H9 (cell line): Measurements from ENCODE around the gene ASB12. TPM values are rescaled to one million over a fixed set of nuclear protein-coding genes. Genes with fewer than 3 reads are reported as not detected.
"Not testable (repeated sequence)": the region's sequence is repeated elsewhere in the genome, so short reads cannot be mapped to it uniquely, and the experiment has no call there.

Experiments
- DNase-seq: peaks from one replicate; pipeline ENCODE4 v3.0.0-alpha.2; 2017
- H2AFZ ChIP-seq: one replicate; pipeline ENCODE4 v1.6.1; 2013; ENCODE audit warnings: mild to moderate bottlenecking, low read length, control low read depth, moderate library complexity
- H2AK5ac ChIP-seq: 2 replicates; pipeline ENCODE4 v1.6.1; 2013; ENCODE audit warnings: low read length, control low read depth, mixed read lengths; ENCODE audit not compliant: insufficient read length
- H2BK120ac ChIP-seq: one replicate; pipeline ENCODE4 v1.6.1; 2013; ENCODE audit warnings: low read depth, mild to moderate bottlenecking, low read length, control low read depth, inconsistent platforms; ENCODE audit not compliant: poor library complexity, severe bottlenecking
- H2BK12ac ChIP-seq: 2 replicates; pipeline ENCODE4 v1.6.1; 2013; ENCODE audit warnings: low read length, control low read depth, mixed read lengths, low read depth; ENCODE audit not compliant: insufficient read length
- H2BK15ac ChIP-seq: 2 replicates; pipeline ENCODE4 v1.6.1; 2013; ENCODE audit warnings: low read depth, low read length, control low read depth
- H2BK20ac ChIP-seq: one replicate; pipeline ENCODE4 v1.6.1; 2013; ENCODE audit warnings: low read depth, mild to moderate bottlenecking, low read length, control low read depth, inconsistent platforms; ENCODE audit not compliant: poor library complexity, severe bottlenecking
- H2BK5ac ChIP-seq: 2 replicates; pipeline ENCODE4 v1.6.1; 2013; ENCODE audit warnings: low read length, control low read depth, mixed read lengths; ENCODE audit not compliant: insufficient read length
- H3K14ac ChIP-seq: 2 replicates; pipeline ENCODE4 v1.6.1; 2013; ENCODE audit warnings: low read length, control low read depth; ENCODE audit not compliant: insufficient read depth
- H3K18ac ChIP-seq: 2 replicates; pipeline ENCODE4 v1.6.1; 2013; ENCODE audit warnings: low read depth, mild to moderate bottlenecking, mixed read lengths, low read length, control low read depth; ENCODE audit not compliant: insufficient read length
- H3K23ac ChIP-seq: 2 replicates; pipeline ENCODE4 v1.6.1; 2013; ENCODE audit warnings: low read length, control low read depth, mixed read lengths, low read depth; ENCODE audit not compliant: insufficient read length
- H3K23me2 ChIP-seq: 2 replicates; pipeline ENCODE4 v1.6.1; 2013; ENCODE audit warnings: low read depth, mild to moderate bottlenecking, mixed read lengths, low read length, control low read depth; ENCODE audit not compliant: insufficient read length, poor library complexity, severe bottlenecking
- H3K27ac ChIP-seq: 2 replicates; pipeline ENCODE4 v1.5.1; 2013; ENCODE audit warnings: low read length, control low read depth, mixed read lengths, low read depth; ENCODE audit not compliant: insufficient read length
- H3K27me3 ChIP-seq: 2 replicates; pipeline ENCODE4 v1.6.1; 2013; ENCODE audit warnings: low read length, control low read depth, inconsistent platforms; ENCODE audit not compliant: insufficient read depth
- H3K4ac ChIP-seq: 2 replicates; pipeline ENCODE4 v1.6.1; 2013; ENCODE audit warnings: low read depth, mild to moderate bottlenecking, control low read depth, inconsistent platforms, low read length, moderate library complexity
- H3K4me1 ChIP-seq: 2 replicates; pipeline ENCODE4 v1.6.1; 2013; ENCODE audit warnings: low read length, control low read depth, inconsistent platforms; ENCODE audit not compliant: insufficient read depth
- H3K4me2 ChIP-seq: 2 replicates; pipeline ENCODE4 v1.6.1; 2013; ENCODE audit warnings: low read length, control low read depth, mixed read lengths; ENCODE audit not compliant: insufficient read length, insufficient read depth
- H3K56ac ChIP-seq: 2 replicates; pipeline ENCODE4 v1.6.1; 2013; ENCODE audit warnings: low read depth, mild to moderate bottlenecking, mixed read lengths, low read length, control low read depth; ENCODE audit not compliant: insufficient read length
- H3K79me1 ChIP-seq: 2 replicates; pipeline ENCODE4 v1.6.1; 2013; ENCODE audit warnings: low read depth, mild to moderate bottlenecking, moderate library complexity, low read length, control low read depth, inconsistent platforms; ENCODE audit not compliant: insufficient read depth, poor library complexity, severe bottlenecking
- H3K79me2 ChIP-seq: 2 replicates; pipeline ENCODE4 v1.6.1; 2013; ENCODE audit warnings: low read length, control low read depth, inconsistent platforms; ENCODE audit not compliant: insufficient read depth
- H3K9ac ChIP-seq: 2 replicates; pipeline ENCODE4 v1.6.1; 2013; ENCODE audit warnings: low read length, control low read depth, mixed read lengths; ENCODE audit not compliant: insufficient read length; ENCODE audit errors: extremely low read depth
- H3K9me3 ChIP-seq: one replicate; pipeline ENCODE4 v1.6.1; 2013; ENCODE audit warnings: low read depth, low read length, inconsistent platforms; ENCODE audit not compliant: control insufficient read depth
- H3T11ph ChIP-seq: one replicate; pipeline ENCODE4 v1.6.1; 2013; ENCODE audit warnings: mild to moderate bottlenecking, low read length, control low read depth, inconsistent platforms
- H4K20me1 ChIP-seq: one replicate; pipeline ENCODE4 v1.6.1; 2013; ENCODE audit not compliant: control insufficient read depth, insufficient read length, insufficient read depth
- H4K5ac ChIP-seq: 2 replicates; pipeline ENCODE4 v1.6.1; 2013; ENCODE audit warnings: low read depth, mild to moderate bottlenecking, mixed read lengths, low read length, control low read depth; ENCODE audit not compliant: insufficient read length
- H4K8ac ChIP-seq: replicated peaks from 2 replicates; pipeline ENCODE4 v1.6.1; 2013; ENCODE audit warnings: low read length, control low read depth, mixed read lengths, low read depth; ENCODE audit not compliant: insufficient read length
- H4K91ac ChIP-seq: 2 replicates; pipeline ENCODE4 v1.6.1; 2013; ENCODE audit warnings: low read depth, mild to moderate bottlenecking, moderate library complexity, mixed read lengths, low read length, control low read depth; ENCODE audit not compliant: insufficient read length
- H3K27ac Mint-ChIP-seq, 3 experiments: 2 replicates in 2 of 3; 3 replicates in 1 of 3; pipeline ENCODE4 v1.8.0; 2020 to 2021; ENCODE audit warnings: mixed read lengths in 3 of 3, mild to moderate bottlenecking in 1 of 3, moderate library complexity in 1 of 3
- H3K27me3 Mint-ChIP-seq: 2 replicates; pipeline ENCODE4 v1.8.0; 2021; ENCODE audit warnings: low read depth, mild to moderate bottlenecking, moderate library complexity, mixed read lengths
- H3K36me3 Mint-ChIP-seq, 3 experiments: 2 replicates in 2 of 3; 3 replicates in 1 of 3; pipeline ENCODE4 v1.8.0; 2020 to 2021; ENCODE audit warnings: low read depth in 3 of 3, mixed read lengths in 3 of 3; ENCODE audit not compliant: insufficient read depth in 1 of 3
- H3K4me1 Mint-ChIP-seq, 2 experiments: 2 replicates each; pipeline ENCODE4 v1.8.0; 2020; ENCODE audit warnings: mixed read lengths in 2 of 2
- H3K4me3 Mint-ChIP-seq, 2 experiments: 2 replicates in 1 of 2; 3 replicates in 1 of 2; pipeline ENCODE4 v1.8.0; 2020 to 2021; ENCODE audit warnings: mild to moderate bottlenecking in 2 of 2, mixed read lengths in 2 of 2, moderate library complexity in 1 of 2
- H3K9me3 Mint-ChIP-seq, 2 experiments: 2 replicates in 1 of 2; 3 replicates in 1 of 2; pipeline ENCODE4 v1.8.0; 2020; ENCODE audit warnings: mild to moderate bottlenecking in 2 of 2, mixed read lengths in 2 of 2, moderate library complexity in 1 of 2
- total RNA-seq: library from RNA; stranded (reverse); gene quantifications from 2 replicates; pipeline ENCODE4 v1.2.1, GENCODE V29; 2021
- TF ChIP-seq, protein P1 (sequence below): fragments of 200-600 bp; sonication (generic); conservative IDR thresholded peaks from 3 replicates; pipeline ENCODE4 v1.8.0; 2021; ENCODE audit warnings: antibody characterized with exemption, mild to moderate bottlenecking

ASB12 gene
- total RNA-seq, 1 experiment from 2014 or later, result 0.46 TPM

DNA sequence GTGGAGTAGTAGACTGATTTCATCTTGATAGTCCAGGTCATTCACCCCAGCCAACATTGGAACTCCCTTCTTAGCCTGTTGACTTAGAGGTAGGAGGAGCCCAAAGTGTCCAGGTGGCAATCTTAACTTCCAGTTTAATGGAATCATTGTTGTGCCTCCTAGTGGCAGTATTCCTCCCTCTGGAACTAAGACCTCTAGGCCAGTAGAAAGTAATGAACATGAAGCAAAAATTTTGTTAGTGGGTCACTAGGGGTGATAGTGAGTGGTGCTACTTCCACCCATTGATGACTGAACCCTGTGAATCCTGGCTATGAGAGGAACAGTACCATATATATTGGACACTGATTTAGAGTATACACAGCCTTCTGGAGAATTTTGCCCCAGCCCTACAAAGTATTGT is 16.4 kb downstream of the ASB12 start:
- H3K4me1 Mint-ChIP-seq, H4K91ac ChIP-seq, H3K27ac Mint-ChIP-seq, H3K79me2 ChIP-seq, H2AK5ac ChIP-seq, DNase-seq, H3K4me3 Mint-ChIP-seq, H2BK120ac ChIP-seq, H4K5ac ChIP-seq, H3K4me2 ChIP-seq, H3K14ac ChIP-seq, H2BK5ac ChIP-seq, H4K8ac ChIP-seq, H2AFZ ChIP-seq, H3T11ph ChIP-seq, H3K4me1 ChIP-seq, H2BK20ac ChIP-seq, H3K23ac ChIP-seq, H3K27ac ChIP-seq, H3K23me2 ChIP-seq, H3K9ac ChIP-seq, H3K18ac ChIP-seq, H3K27me3 ChIP-seq, H3K36me3 Mint-ChIP-seq, H4K20me1 ChIP-seq, H3K4ac ChIP-seq, H3K56ac ChIP-seq, H2BK12ac ChIP-seq, H3K79me1 ChIP-seq, H3K27me3 Mint-ChIP-seq, H2BK15ac ChIP-seq: not testable (repeated sequence)
- peaks cover 22% of the 10 kb centered on the region for H3K9me3 ChIP-seq
- TF ChIP-seq, protein P1, sequence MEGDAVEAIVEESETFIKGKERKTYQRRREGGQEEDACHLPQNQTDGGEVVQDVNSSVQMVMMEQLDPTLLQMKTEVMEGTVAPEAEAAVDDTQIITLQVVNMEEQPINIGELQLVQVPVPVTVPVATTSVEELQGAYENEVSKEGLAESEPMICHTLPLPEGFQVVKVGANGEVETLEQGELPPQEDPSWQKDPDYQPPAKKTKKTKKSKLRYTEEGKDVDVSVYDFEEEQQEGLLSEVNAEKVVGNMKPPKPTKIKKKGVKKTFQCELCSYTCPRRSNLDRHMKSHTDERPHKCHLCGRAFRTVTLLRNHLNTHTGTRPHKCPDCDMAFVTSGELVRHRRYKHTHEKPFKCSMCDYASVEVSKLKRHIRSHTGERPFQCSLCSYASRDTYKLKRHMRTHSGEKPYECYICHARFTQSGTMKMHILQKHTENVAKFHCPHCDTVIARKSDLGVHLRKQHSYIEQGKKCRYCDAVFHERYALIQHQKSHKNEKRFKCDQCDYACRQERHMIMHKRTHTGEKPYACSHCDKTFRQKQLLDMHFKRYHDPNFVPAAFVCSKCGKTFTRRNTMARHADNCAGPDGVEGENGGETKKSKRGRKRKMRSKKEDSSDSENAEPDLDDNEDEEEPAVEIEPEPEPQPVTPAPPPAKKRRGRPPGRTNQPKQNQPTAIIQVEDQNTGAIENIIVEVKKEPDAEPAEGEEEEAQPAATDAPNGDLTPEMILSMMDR, result peak; percentile 50; the same call in 2 of the 3 replicates
- peaks cover 49 to 54% of the 10 kb centered on the region in 2 experiments for H3K9me3 Mint-ChIP-seq
